Tibial nerve (tissue), 4 donors: ENCODE data around the gene INPP5A.

ENCODE experiments used
- CTCF ChIP-seq, 5 experiments: fragments of 200-600 bp in 3 of 5; fragments of 450-650 bp in 2 of 5; sonication (generic) in 3 of 5; IDR thresholded peaks; one replicate each; pipeline ENCODE4 v1.5.1; 2016 to 2019; ENCODE audit warnings: antibody characterized with exemption in 5 of 5, mild to moderate bottlenecking in 3 of 5, moderate library complexity in 2 of 5
- EP300 ChIP-seq, 2 donors: sonication (generic); formaldehyde crosslinking; IDR thresholded peaks; one replicate each; pipeline ENCODE4 v1.6.1; 2017; ENCODE audit warnings: antibody characterized with exemption in 2 of 2, mild to moderate bottlenecking in 1 of 2
- POLR2A ChIP-seq, 2 donors: fragments of 450-650 bp; IDR thresholded peaks; one replicate each; pipeline ENCODE4 v1.6.1; 2017; ENCODE audit warnings: antibody characterized with exemption in 2 of 2, mild to moderate bottlenecking in 2 of 2, moderate library complexity in 2 of 2

- no peak for TF ChIP-seq CTCF (IDR thresholded peaks at IDR 0.05)
- no peak for TF ChIP-seq EP300 (IDR thresholded peaks at IDR 0.05)
- TF ChIP-seq POLR2A (IDR thresholded peaks at IDR 0.05), result no peak
Observed at GRCh38 chr10:132583456-132583855, 45.9 kb downstream of the INPP5A start.
